Type B pancreatic cell (in vitro differentiated cells): ENCODE measurements around the gene DLG1. TPM values are rescaled to one million over a fixed set of nuclear protein-coding genes. Genes with fewer than 3 reads are reported as not detected.

ENCODE experiments used
- DNase-seq: peaks from one replicate; pipeline ENCODE4 v3.0.0; 2021; ENCODE audit warnings: mixed read lengths; ENCODE audit not compliant: unreplicated experiment; ENCODE audit errors: extremely low spot score
- H3K27ac Mint-ChIP-seq: 2 replicates; pipeline ENCODE4 v1.8.0; 2021; ENCODE audit warnings: mild to moderate bottlenecking, mixed read lengths
- H3K27me3 Mint-ChIP-seq: 2 replicates; pipeline ENCODE4 v1.8.0; 2021; ENCODE audit warnings: mixed read lengths
- H3K36me3 Mint-ChIP-seq: 2 replicates; pipeline ENCODE4 v1.8.0; 2021; ENCODE audit warnings: mixed read lengths
- H3K4me1 Mint-ChIP-seq: one replicate; pipeline ENCODE4 v1.8.0; 2021; ENCODE audit warnings: mixed read lengths; ENCODE audit not compliant: unreplicated experiment
- H3K4me3 Mint-ChIP-seq: 2 replicates; pipeline ENCODE4 v1.8.0; 2021; ENCODE audit warnings: mild to moderate bottlenecking, mixed read lengths
- H3K9me3 Mint-ChIP-seq: 2 replicates; pipeline ENCODE4 v1.8.0; 2021; ENCODE audit warnings: mixed read lengths
- CTCF ChIP-seq: fragments of 200-600 bp; sonication (generic); conservative IDR thresholded peaks from 2 replicates; pipeline ENCODE4 v1.5.0; 2021; ENCODE audit warnings: antibody characterized with exemption, mild to moderate bottlenecking
- total RNA-seq: library from RNA; stranded (reverse); gene quantifications from 2 replicates; pipeline ENCODE4 v1.2.1, GENCODE V29; 2021; ENCODE audit warnings: low replicate concordance

The DLG1 gene
- total RNA-seq, 1 donor from 2014 or later: 95.9 TPM

- DNase-seq: no peak
- H3K4me3 Mint-ChIP-seq: no peak overlapping the region
- peaks cover 39% of the 10 kb centered on the region for H3K4me1 Mint-ChIP-seq
- H3K36me3 Mint-ChIP-seq: peaks cover 5% of the 10 kb centered on the region
- no peak overlapping the region for H3K27ac Mint-ChIP-seq
- no peaks in the 10 kb centered on the region for H3K27me3 Mint-ChIP-seq
- peaks cover under 1% of the 10 kb centered on the region for H3K9me3 Mint-ChIP-seq
- no peak for TF ChIP-seq CTCF
Measured at GRCh38 chr3:197229836-197230235, 68.6 kb downstream of the DLG1 start.

GRCh38 chr3:197229178-197229577, 69.2 kb downstream of the DLG1 start:
- no peak overlapping the region for H3K4me3 Mint-ChIP-seq
- DNase-seq: no peak
- H3K9me3 Mint-ChIP-seq: no peaks in the 10 kb centered on the region
- no peak for TF ChIP-seq CTCF
- peaks cover 1% of the 10 kb centered on the region for H3K36me3 Mint-ChIP-seq
- peaks cover 39% of the 10 kb centered on the region for H3K4me1 Mint-ChIP-seq
- H3K27me3 Mint-ChIP-seq: no peaks in the 10 kb centered on the region
- no peak overlapping the region for H3K27ac Mint-ChIP-seq

GRCh38 chr3:197227780-197228574, 70.4 kb downstream of the DLG1 start:
- H3K27me3 Mint-ChIP-seq: no peaks in the 10 kb centered on the region
- no peaks in the 10 kb centered on the region for H3K9me3 Mint-ChIP-seq

GRCh38 chr3:197226179-197226578, 72.2 kb downstream of the DLG1 start:
- TF ChIP-seq CTCF: no peak
- H3K4me1 Mint-ChIP-seq: peaks cover 45% of the 10 kb centered on the region
- H3K4me3 Mint-ChIP-seq: no peak overlapping the region
- no peak for DNase-seq
- H3K36me3 Mint-ChIP-seq: no peaks in the 10 kb centered on the region
- no peaks in the 10 kb centered on the region for H3K9me3 Mint-ChIP-seq
- H3K27me3 Mint-ChIP-seq: no peaks in the 10 kb centered on the region
- H3K27ac Mint-ChIP-seq: no peak overlapping the region

More at GRCh38 chr3:197227780-197228574, 70.4 kb downstream of the DLG1 start:
- no peak for DNase-seq
- Mint-ChIP-seq H3K36me3 (no peaks in the 10 kb centered on the region), H3K27ac (no peak overlapping the region), H3K4me3 (no peak overlapping the region), H3K4me1 (peaks cover 42% of the 10 kb centered on the region)
- TF ChIP-seq CTCF: no peak

GRCh38 chr3:197225579-197225978, 72.8 kb downstream of the DLG1 start:
- Mint-ChIP-seq H3K27me3 (no peaks in the 10 kb centered on the region), H3K4me1 (peaks cover 44% of the 10 kb centered on the region), H3K9me3 (no peaks in the 10 kb centered on the region), H3K27ac (no peak overlapping the region), H3K4me3 (no peak overlapping the region), H3K36me3 (no peaks in the 10 kb centered on the region)
- no peak for TF ChIP-seq CTCF
- DNase-seq: no peak
